ENCODE results near the gene GPR137. TPM values are rescaled to one million over a fixed set of nuclear protein-coding genes. Genes with fewer than 3 reads are reported as not detected.

GPR137 gene
- polyA plus RNA-seq, 3 donors, result 7.8 to 21.0 (median 9.3) TPM

DNA sequence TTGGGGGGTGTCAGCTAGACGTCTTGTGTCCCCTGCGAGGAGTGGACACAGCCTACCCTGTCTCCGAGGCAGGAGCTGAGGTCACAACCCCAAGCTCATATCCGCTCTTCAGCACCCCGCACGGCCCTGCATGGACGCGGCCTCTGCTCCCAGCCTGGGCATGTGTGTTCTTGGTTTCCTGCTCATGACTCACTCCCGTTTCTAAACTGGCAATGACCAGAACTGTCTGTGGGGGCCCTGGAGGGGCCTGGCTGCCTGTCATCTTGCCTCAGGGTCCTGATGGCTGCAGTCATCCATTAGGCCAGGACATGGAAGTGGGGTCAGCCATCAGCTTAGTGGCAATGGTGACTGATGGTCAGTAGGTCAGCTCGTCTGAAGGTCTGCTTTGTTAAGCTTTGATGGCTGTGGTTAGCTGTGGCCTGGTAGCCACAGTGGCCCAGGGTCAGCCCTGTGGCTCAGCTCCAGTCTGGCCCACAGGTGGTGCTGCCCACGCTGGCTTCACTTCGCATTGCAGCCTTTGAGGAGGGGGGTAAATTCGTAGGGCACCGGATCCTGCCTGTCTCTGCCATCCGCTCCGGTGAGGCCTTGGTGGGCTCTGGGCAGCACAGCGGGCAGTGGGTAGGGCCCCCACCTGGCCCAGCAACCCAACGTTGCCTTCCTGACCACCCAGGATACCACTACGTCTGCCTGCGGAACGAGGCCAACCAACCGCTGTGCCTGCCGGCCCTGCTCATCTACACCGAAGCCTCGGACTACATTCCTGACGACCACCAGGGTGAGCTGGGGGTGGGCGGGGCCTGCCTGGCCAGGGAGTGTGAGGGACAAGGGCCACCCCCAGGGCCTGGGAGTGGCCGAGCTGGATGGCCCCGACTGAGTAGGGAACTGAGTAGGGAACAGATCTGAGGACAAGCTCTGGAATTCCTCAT, 22.4 kb upstream of the GPR137 start:
- H2AFZ ChIP-seq (ENCODE audit: insufficient read depth, low read depth, low read length, poor library complexity, severe bottlenecking), result no peak overlapping the region
- 87% methylated on average over 24 of the region's 29 CpGs for WGBS (ENCODE audit: insufficient coverage)
- H3K9ac ChIP-seq (ENCODE audit: insufficient read depth, low read length, poor library complexity, severe bottlenecking), result no peak overlapping the region
- no peaks in the 10 kb centered on the region for H3K9me3 ChIP-seq (replicated peaks in 1 of 2; ENCODE audit: control insufficient read depth in 1 of 2, insufficient read depth in 1 of 2, low read length in 2 of 2)
- peaks cover 12 to 13% of the 10 kb centered on the region in 2 donors for H3K4me1 ChIP-seq (ENCODE audit: control insufficient read depth in 1 of 2, insufficient read depth in 2 of 2, low read length in 2 of 2)
- no peak for DNase-seq
- peaks cover 80 to 83% of the 10 kb centered on the region in 2 donors for H3K36me3 ChIP-seq (replicated peaks in 1 of 2; ENCODE audit: control insufficient read depth in 1 of 2, insufficient read depth in 2 of 2, low read length in 2 of 2)
- no peak overlapping the region for H3K4me3 Mint-ChIP-seq
- peak overlapping the region in 1 of 7 donors; percentile 59 for H3K27ac Mint-ChIP-seq
- peaks cover 10% of the 10 kb centered on the region for H3K4me1 Mint-ChIP-seq
- intact Hi-C loops (cut with micrococcal nuclease), result no loop called here
- peaks cover 0 to 4% (median 0%) of the 10 kb centered on the region in 7 donors for H3K9me3 Mint-ChIP-seq
- H3K27ac ChIP-seq (ENCODE audit: low read depth in 1 of 2, low read length in 2 of 2), result no peak overlapping the region
- TF ChIP-seq, protein P1, sequence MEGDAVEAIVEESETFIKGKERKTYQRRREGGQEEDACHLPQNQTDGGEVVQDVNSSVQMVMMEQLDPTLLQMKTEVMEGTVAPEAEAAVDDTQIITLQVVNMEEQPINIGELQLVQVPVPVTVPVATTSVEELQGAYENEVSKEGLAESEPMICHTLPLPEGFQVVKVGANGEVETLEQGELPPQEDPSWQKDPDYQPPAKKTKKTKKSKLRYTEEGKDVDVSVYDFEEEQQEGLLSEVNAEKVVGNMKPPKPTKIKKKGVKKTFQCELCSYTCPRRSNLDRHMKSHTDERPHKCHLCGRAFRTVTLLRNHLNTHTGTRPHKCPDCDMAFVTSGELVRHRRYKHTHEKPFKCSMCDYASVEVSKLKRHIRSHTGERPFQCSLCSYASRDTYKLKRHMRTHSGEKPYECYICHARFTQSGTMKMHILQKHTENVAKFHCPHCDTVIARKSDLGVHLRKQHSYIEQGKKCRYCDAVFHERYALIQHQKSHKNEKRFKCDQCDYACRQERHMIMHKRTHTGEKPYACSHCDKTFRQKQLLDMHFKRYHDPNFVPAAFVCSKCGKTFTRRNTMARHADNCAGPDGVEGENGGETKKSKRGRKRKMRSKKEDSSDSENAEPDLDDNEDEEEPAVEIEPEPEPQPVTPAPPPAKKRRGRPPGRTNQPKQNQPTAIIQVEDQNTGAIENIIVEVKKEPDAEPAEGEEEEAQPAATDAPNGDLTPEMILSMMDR (IDR thresholded peaks at IDR 0.05), result no peak
- H3K36me3 Mint-ChIP-seq, result peaks cover 57 to 79% of the 10 kb centered on the region in 2 donors
- H4K20me1 ChIP-seq (ENCODE audit: insufficient read depth, low read length), result peaks cover 7% of the 10 kb centered on the region
- no peak overlapping the region for H3K4me2 ChIP-seq (replicated peaks; ENCODE audit: extremely low read depth, low read length, poor library complexity, severe bottlenecking)
- H3K79me2 ChIP-seq (ENCODE audit: insufficient read depth, low read length), result no peaks in the 10 kb centered on the region
- H3K27me3 ChIP-seq (ENCODE audit: control insufficient read depth in 2 of 2, insufficient read depth in 2 of 2, low read length in 2 of 2), result no peaks in the 10 kb centered on the region
- no peaks in the 10 kb centered on the region for H3K27me3 Mint-ChIP-seq (ENCODE audit: low read depth in 3 of 3)
- H3K4me3 ChIP-seq (replicated peaks in 1 of 3; ENCODE audit: low read depth in 2 of 3, low read length in 3 of 3), result no peak overlapping the region

DNA sequence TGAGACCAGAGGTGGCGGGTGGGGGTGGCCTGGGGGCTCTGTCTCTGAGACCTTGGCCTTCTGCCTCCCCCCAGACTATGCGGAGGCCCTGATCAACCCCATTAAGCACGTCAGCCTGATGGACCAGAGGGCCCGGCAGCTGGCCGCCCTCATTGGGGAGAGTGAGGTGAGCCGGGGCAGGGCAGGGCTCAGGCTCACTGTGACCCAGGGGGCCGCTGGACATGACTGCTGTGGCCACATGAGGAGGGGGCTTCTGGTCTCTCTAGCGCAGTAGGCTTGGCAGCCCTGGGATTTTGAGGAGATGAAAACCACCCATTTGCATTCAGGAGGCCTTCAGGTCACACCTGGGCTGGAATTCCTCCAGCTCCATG, 21.7 kb upstream of the GPR137 start:
- Mint-ChIP-seq H3K27me3 (ENCODE audit: low read depth in 3 of 3) (no peaks in the 10 kb centered on the region), H3K27ac (no peak overlapping the region), H3K4me3 (no peak overlapping the region), H3K4me1 (peaks cover 17% of the 10 kb centered on the region), H3K36me3 (peaks cover 52 to 73% of the 10 kb centered on the region in 2 donors), H3K9me3 (peaks cover 0 to 4% (median 0%) of the 10 kb centered on the region in 7 donors)
- 96% methylated on average over 6 of the region's 8 CpGs for WGBS (ENCODE audit: insufficient coverage)
- TF ChIP-seq, protein P1 (IDR thresholded peaks at IDR 0.05), result no peak
- Histone ChIP-seq H3K36me3 (replicated peaks in 1 of 2; ENCODE audit: control insufficient read depth in 1 of 2, insufficient read depth in 2 of 2, low read length in 2 of 2) (peaks cover 74 to 77% of the 10 kb centered on the region in 2 donors), H3K27me3 (ENCODE audit: control insufficient read depth in 2 of 2, insufficient read depth in 2 of 2, low read length in 2 of 2) (no peaks in the 10 kb centered on the region), H3K4me1 (ENCODE audit: control insufficient read depth in 1 of 2, insufficient read depth in 2 of 2, low read length in 2 of 2) (peaks cover 19 to 20% of the 10 kb centered on the region in 2 donors), H3K27ac (ENCODE audit: low read depth in 1 of 2, low read length in 2 of 2) (no peak overlapping the region), H3K79me2 (ENCODE audit: insufficient read depth, low read length) (no peaks in the 10 kb centered on the region), H3K9ac (ENCODE audit: insufficient read depth, low read length, poor library complexity, severe bottlenecking) (no peak overlapping the region), H2AFZ (ENCODE audit: insufficient read depth, low read depth, low read length, poor library complexity, severe bottlenecking) (no peak overlapping the region), H4K20me1 (ENCODE audit: insufficient read depth, low read length) (peaks cover 7% of the 10 kb centered on the region), H3K9me3 (replicated peaks in 1 of 2; ENCODE audit: control insufficient read depth in 1 of 2, insufficient read depth in 1 of 2, low read length in 2 of 2) (no peaks in the 10 kb centered on the region), H3K4me2 (replicated peaks; ENCODE audit: extremely low read depth, low read length, poor library complexity, severe bottlenecking) (no peak overlapping the region), H3K4me3 (replicated peaks in 1 of 3; ENCODE audit: low read depth in 2 of 3, low read length in 3 of 3) (no peak overlapping the region)
- intact Hi-C loops (cut with micrococcal nuclease), result no loop called here
- DNase-seq, result no peak
